Kidney epithelial cell (primary cell): ENCODE results near the gene NUP85. TPM values are rescaled to one million over a fixed set of nuclear protein-coding genes. Genes with fewer than 3 reads are reported as not detected.
A peak's percentile ranks its signal among the peaks of the same experiment; 100 is the strongest.
"Not testable (repeated sequence)": the region's sequence is repeated elsewhere in the genome, so short reads cannot be mapped to it uniquely, and the experiment has no call there.

Source experiments
- DNase-seq: peaks from one replicate; pipeline ENCODE4 v3.0.0-alpha.2; 2010; ENCODE audit warnings: low read depth
- H3K27me3 ChIP-seq: 2 replicates; pipeline ENCODE4 v1.6.0; 2011; ENCODE audit warnings: low read length; ENCODE audit not compliant: control insufficient read depth, insufficient read depth
- H3K36me3 ChIP-seq: 2 replicates; pipeline ENCODE4 v1.5.1; 2011; ENCODE audit warnings: low read length; ENCODE audit not compliant: control insufficient read depth, insufficient read depth
- H3K4me3 ChIP-seq: 2 replicates; pipeline ENCODE4 v1.5.1; 2011; ENCODE audit warnings: low read depth, mild to moderate bottlenecking, control low read depth, low read length
- CTCF ChIP-seq: IDR thresholded peaks from 2 replicates; pipeline ENCODE4 v1.5.1; 2011; ENCODE audit warnings: mild to moderate bottlenecking, moderate library complexity, low read length, control low read depth, inconsistent platforms; ENCODE audit not compliant: insufficient read depth, poor library complexity, severe bottlenecking
- total RNA-seq: library from RNA; depleted of rRNA; stranded (reverse); fragments of >200 nt; gene quantifications from 2 replicates; pipeline ENCODE4 v1.2.3, GENCODE V29; 2015

NUP85 gene
- 33.1 and 37.2 TPM in 2 replicates for total RNA-seq

GRCh38 chr17:75205037-75205792 lies at the start of gene NUP85:
Gene NUP85, plus strand, starts transcription at chr17:75205679. Its CDS starts 83 bp downstream, at chr17:75205762.
- no peaks in the 10 kb centered on the region for H3K27me3 ChIP-seq
- H3K36me3 ChIP-seq = no peaks in the 10 kb centered on the region
- H3K4me3 ChIP-seq = peak within 1 kb of the TSS; percentile 96
- no peak for TF ChIP-seq CTCF
- peak; percentile 67 for DNase-seq

GRCh38 chr17:75158480-75158879 lies 47.0 kb upstream of the NUP85 start:
- H3K4me3 ChIP-seq, DNase-seq, H3K36me3 ChIP-seq, H3K27me3 ChIP-seq: not testable (repeated sequence)

GRCh38 chr17:75159196-75160031 lies 46.1 kb upstream of the NUP85 start:
- no peak overlapping the region for H3K4me3 ChIP-seq
- no peaks in the 10 kb centered on the region for H3K36me3 ChIP-seq
- no peak for TF ChIP-seq CTCF
- DNase-seq = no peak
- H3K27me3 ChIP-seq = no peaks in the 10 kb centered on the region

GRCh38 chr17:75160211-75160610 lies 45.3 kb upstream of the NUP85 start:
- no peak for DNase-seq
- no peaks in the 10 kb centered on the region for H3K27me3 ChIP-seq
- TF ChIP-seq CTCF = no peak
- no peak overlapping the region for H3K4me3 ChIP-seq
- no peaks in the 10 kb centered on the region for H3K36me3 ChIP-seq

GRCh38 chr17:75163074-75163473 lies 42.4 kb upstream of the NUP85 start:
- no peak overlapping the region for H3K4me3 ChIP-seq
- H3K27me3 ChIP-seq = no peaks in the 10 kb centered on the region
- DNase-seq = no peak
- H3K36me3 ChIP-seq = no peaks in the 10 kb centered on the region
- no peak for TF ChIP-seq CTCF

GRCh38 chr17:75164606-75165005 lies 40.9 kb upstream of the NUP85 start:
- H3K27me3 ChIP-seq, H3K36me3 ChIP-seq, H3K4me3 ChIP-seq, DNase-seq: not testable (repeated sequence)

- Histone ChIP-seq H3K27me3 (no peaks in the 10 kb centered on the region), H3K4me3 (no peak overlapping the region), H3K36me3 (peaks cover 2% of the 10 kb centered on the region)
- no peak for TF ChIP-seq CTCF
- no peak for DNase-seq
These were observed 36.5 kb upstream of the NUP85 start for GRCh38 chr17:75168998-75169397.
